Body of pancreas (tissue), 4 donors: ENCODE results near the gene CDKN1C. TPM values are rescaled to one million over a fixed set of nuclear protein-coding genes. Genes with fewer than 3 reads are reported as not detected.

Experiments
- ATAC-seq: fragments of 150-250 bp; one replicate; pipeline ENCODE4 v1.9.1; 2016
- DNase-seq, 4 donors: peaks; one replicate each; pipeline ENCODE4 v3.0.0-alpha.2; 2019
- H3K27ac ChIP-seq, 4 donors: fragments of 200-600 bp; sonication (generic); 1 replicate in 3 of 4; 2 replicates in 1 of 4; pipeline versions ENCODE4 v1.5.1 to v1.6.1; 2016 to 2019; ENCODE audit warnings: mild to moderate bottlenecking in 1 of 4, mixed read lengths in 1 of 4, moderate library complexity in 1 of 4
- H3K27me3 ChIP-seq, 2 donors: fragments of 200-600 bp; sonication (generic); one replicate each; pipeline ENCODE4 v1.6.0; 2016; ENCODE audit warnings: mild to moderate bottlenecking in 1 of 2
- H3K36me3 ChIP-seq, 2 donors: fragments of 200-600 bp; sonication (generic); replicated peaks in 1 of 2; 2 replicates each; pipeline ENCODE4 v1.5.1; 2016; ENCODE audit warnings: low read depth in 2 of 2; ENCODE audit not compliant: insufficient read depth in 1 of 2
- H3K4me1 ChIP-seq: fragments of 200-600 bp; sonication (generic); one replicate; pipeline ENCODE4 v1.6.0; 2016
- H3K4me3 ChIP-seq, 2 donors: fragments of 200-600 bp; sonication (generic); 1 replicate in 1 of 2; 2 replicates in 1 of 2; pipeline ENCODE4 v1.5.1; 2016 to 2019
- H3K9me3 ChIP-seq, 3 donors: fragments of 200-600 bp; sonication (generic); 1 replicate in 2 of 3; 2 replicates in 1 of 3; pipeline ENCODE4 v1.5.1; 2016
- CTCF ChIP-seq, 7 experiments: fragments of 450-650 bp in 4 of 7; fragments of 200-600 bp in 3 of 7; sonication (generic) in 3 of 7; IDR thresholded peaks; one replicate each; pipeline ENCODE4 v1.5.1; 2016 to 2019; ENCODE audit warnings: antibody characterized with exemption in 7 of 7
- POLR2A ChIP-seq, 3 donors: fragments of 450-650 bp; IDR thresholded peaks; one replicate each; pipeline ENCODE4 v1.6.1; 2016; ENCODE audit warnings: antibody characterized with exemption in 3 of 3, mild to moderate bottlenecking in 2 of 3
- WGBS, 2 donors: methylation state at CpG; one replicate each; pipeline ENCODE4 v1.1.5; 2017; 5-methylcytosine and 5-hydroxymethylcytosine counted together
- intact Hi-C: fragments of 100-400 bp; cut with DNase I; formaldehyde crosslinking; loops from one replicate; pipeline ENCODE4 v1.15.1; 2023
- total RNA-seq, 2 donors: library from RNA; depleted of rRNA; stranded (reverse); fragments of >200 nt; gene quantifications; one replicate each; pipeline ENCODE4 v1.1.0, GENCODE V29; 2016

The CDKN1C gene
- total RNA-seq, 2 donors from 2014 or later: 35.3 to 231 TPM

GRCh38 chr11:2881076-2881980 lies 4.2 kb downstream of the CDKN1C start:
- intact Hi-C loops: no loop called here
- peak overlapping the region in 2 of 4 donors; percentile 6 to 11 for H3K27ac ChIP-seq
- TF ChIP-seq CTCF (IDR thresholded peaks at IDR 0.05) (no peak), POLR2A (IDR thresholded peaks at IDR 0.05) (no peak)
- no peaks in the 10 kb centered on the region for H3K36me3 ChIP-seq
- DNase-seq (no peak), ATAC-seq (no peak)
- no peaks in the 10 kb centered on the region for H3K27me3 ChIP-seq
- H3K9me3 ChIP-seq: no peaks in the 10 kb centered on the region
- H3K4me1 ChIP-seq: peaks cover 13% of the 10 kb centered on the region
- WGBS, 2 donors: 75 to 79% methylated on average over 5 to 17 of the region's 19 CpGs
- H3K4me3 ChIP-seq: no peak overlapping the region

GRCh38 chr11:2880646-2881045 lies 4.9 kb downstream of the CDKN1C start:
- peaks cover 11% of the 10 kb centered on the region for H3K4me1 ChIP-seq
- intact Hi-C loops: no loop called here
- H3K9me3 ChIP-seq: no peaks in the 10 kb centered on the region
- WGBS, 2 donors: 83 to 86% methylated on average over 7 of the region's 7 CpGs
- TF ChIP-seq POLR2A (IDR thresholded peaks at IDR 0.05) (no peak), CTCF (IDR thresholded peaks at IDR 0.05) (no peak)
- DNase-seq (no peak), ATAC-seq (no peak)
- no peak overlapping the region for H3K27ac ChIP-seq
- H3K4me3 ChIP-seq: no peak overlapping the region
- no peaks in the 10 kb centered on the region for H3K27me3 ChIP-seq
- H3K36me3 ChIP-seq: no peaks in the 10 kb centered on the region

- ATAC-seq (no peak), DNase-seq (no peak)
- TF ChIP-seq POLR2A (IDR thresholded peaks at IDR 0.05): no peak
- TF ChIP-seq CTCF (IDR thresholded peaks at IDR 0.05): no peak
- Histone ChIP-seq H3K4me1 (no peaks in the 10 kb centered on the region), H3K36me3 (no peaks in the 10 kb centered on the region), H3K27ac (no peak overlapping the region), H3K9me3 (no peaks in the 10 kb centered on the region), H3K27me3 (no peaks in the 10 kb centered on the region), H3K4me3 (no peak overlapping the region)
- intact Hi-C loops: loop anchor here (5.0 kb wide), 1 partner anchor 341 kb away; no protein-coding TSS in a partner anchor
- 86 to 94% methylated on average over 8 of the region's 8 CpGs for WGBS, 2 donors
Measured at GRCh38 chr11:2878782-2879181, 6.8 kb downstream of the CDKN1C start.

GRCh38 chr11:2877474-2877873 lies 8.1 kb downstream of the CDKN1C start:
- 92 to 97% methylated on average over 6 of the region's 6 CpGs for WGBS, 2 donors
- intact Hi-C loops: loop anchor here (5.0 kb wide), 1 partner anchor 340 kb away; no protein-coding TSS in a partner anchor

More at GRCh38 chr11:2877474-2877873, 8.1 kb downstream of the CDKN1C start:
- H3K27me3 ChIP-seq: no peaks in the 10 kb centered on the region
- H3K4me3 ChIP-seq: no peak overlapping the region
- ATAC-seq (no peak), DNase-seq (no peak)
- H3K36me3 ChIP-seq: no peaks in the 10 kb centered on the region
- H3K4me1 ChIP-seq: no peaks in the 10 kb centered on the region
- no peaks in the 10 kb centered on the region for H3K9me3 ChIP-seq
- H3K27ac ChIP-seq: no peak overlapping the region
- no peak for TF ChIP-seq POLR2A (IDR thresholded peaks at IDR 0.05)
- TF ChIP-seq CTCF (IDR thresholded peaks at IDR 0.05): no peak
